ENCODE data around the gene KRT28. TPM values are rescaled to one million over a fixed set of nuclear protein-coding genes. Genes with fewer than 3 reads are reported as not detected.

Gene KRT28
- total RNA-seq, 1 donor = not detected

- no peak for DNase-seq (ENCODE audit: low read depth)
These were observed 14.0 kb upstream of the KRT28 start for GRCh38 chr17:40813804-40814203.

GRCh38 chr17:40812639-40813038, 12.9 kb upstream of the KRT28 start:
- TF ChIP-seq CTCF (IDR thresholded peaks at IDR 0.05; ENCODE audit: insufficient read depth, low read depth, low read length) = no peak
- DNase-seq (ENCODE audit: low read depth) = no peak
- no peak overlapping the region for H3K4me3 ChIP-seq (ENCODE audit: low read depth, low read length)

More at GRCh38 chr17:40813804-40814203, 14.0 kb upstream of the KRT28 start:
- H3K4me3 ChIP-seq (ENCODE audit: low read depth, low read length) = no peak overlapping the region
- TF ChIP-seq CTCF (IDR thresholded peaks at IDR 0.05; ENCODE audit: insufficient read depth, low read depth, low read length) = no peak

GRCh38 chr17:40810494-40810893, 10.7 kb upstream of the KRT28 start:
- H3K4me3 ChIP-seq (ENCODE audit: low read depth, low read length) = no peak overlapping the region
- no peak for TF ChIP-seq CTCF (IDR thresholded peaks at IDR 0.05; ENCODE audit: insufficient read depth, low read depth, low read length)
- no peak for DNase-seq (ENCODE audit: low read depth)

DNA sequence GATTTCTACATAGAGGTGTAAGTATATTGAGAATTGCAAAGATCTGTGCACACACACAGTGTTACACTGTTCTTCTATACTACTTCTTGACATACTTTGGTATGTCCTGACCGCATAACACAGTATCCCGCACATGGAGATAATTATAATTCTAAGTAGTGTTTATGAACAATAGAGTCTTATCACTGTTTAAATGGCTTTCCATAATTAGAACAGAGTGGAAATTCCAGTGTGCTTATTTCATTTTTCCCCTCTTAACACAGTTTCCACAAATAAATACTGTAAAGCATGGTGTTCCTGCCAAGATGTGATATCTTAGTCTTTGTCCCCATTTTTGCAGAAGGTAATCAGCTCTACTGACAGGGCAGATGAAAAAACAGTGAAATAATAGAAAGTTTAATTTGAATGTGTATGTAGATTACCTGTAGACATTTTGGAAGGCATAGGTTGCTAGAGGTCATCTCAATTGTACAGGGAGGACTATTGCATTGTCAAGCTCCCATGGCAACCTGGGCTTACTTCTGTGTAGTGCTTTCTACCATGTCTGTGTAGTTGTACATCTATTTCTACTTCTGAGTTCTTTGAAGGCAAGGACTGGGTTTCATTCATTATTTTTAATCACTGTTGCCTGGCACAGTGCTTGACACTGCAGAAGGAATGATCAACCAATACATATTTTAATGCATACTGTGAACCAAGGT, 10.1 kb upstream of the KRT28 start:
- H3K4me3 ChIP-seq (ENCODE audit: low read depth, low read length) = no peak overlapping the region
- no peak for TF ChIP-seq CTCF (IDR thresholded peaks at IDR 0.05; ENCODE audit: insufficient read depth, low read depth, low read length)
- DNase-seq (ENCODE audit: low read depth) = no peak

DNA sequence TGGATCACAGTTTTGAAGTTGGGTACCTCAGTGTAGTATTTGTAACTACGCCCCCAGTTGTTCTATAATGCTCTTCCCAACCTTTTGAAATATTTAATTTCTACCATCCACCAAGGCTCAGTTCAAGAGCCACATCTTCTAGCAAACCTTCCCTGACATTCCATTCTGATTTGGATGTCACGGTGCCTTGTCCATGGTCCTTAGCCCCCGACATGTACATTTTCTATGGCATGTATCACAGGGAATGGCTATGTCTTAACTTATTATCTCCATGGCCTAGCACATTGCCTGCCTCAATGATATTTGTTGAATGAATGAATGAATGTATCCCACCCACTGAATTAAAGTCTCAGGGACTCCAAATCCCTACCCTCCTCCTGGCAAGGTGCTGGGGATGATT, 6.4 kb upstream of the KRT28 start:
- no peak for TF ChIP-seq CTCF (IDR thresholded peaks at IDR 0.05; ENCODE audit: insufficient read depth, low read depth, low read length)
- no peak for DNase-seq (ENCODE audit: low read depth)
- no peak overlapping the region for H3K4me3 ChIP-seq (ENCODE audit: low read depth, low read length)

DNA sequence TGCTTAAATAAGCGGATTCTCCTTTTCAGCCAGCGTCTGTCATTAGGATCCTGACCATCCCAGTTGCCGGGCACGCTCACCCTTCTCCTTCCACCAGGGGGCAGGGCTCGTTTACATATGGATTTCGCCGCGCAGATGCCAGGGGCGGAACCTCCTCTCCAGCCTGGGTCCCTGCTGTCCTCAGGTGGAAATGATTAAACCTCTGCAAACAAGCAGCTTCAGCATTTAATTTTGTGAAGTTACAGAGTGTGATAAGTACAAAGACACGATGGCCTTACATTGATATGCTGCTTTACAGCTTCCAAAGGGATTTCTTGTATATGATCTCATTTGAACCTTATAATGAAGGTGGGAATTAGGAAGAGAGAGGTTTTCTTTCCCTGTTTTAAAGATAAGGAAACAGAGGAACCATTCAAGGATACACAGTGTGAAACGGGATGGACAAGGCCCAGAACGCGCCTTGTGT, 3.9 kb upstream of the KRT28 start:
- DNase-seq (ENCODE audit: low read depth) = peak; percentile 68
- peak; percentile 94 for TF ChIP-seq CTCF (IDR thresholded peaks at IDR 0.05; ENCODE audit: insufficient read depth, low read depth, low read length)
- no peak overlapping the region for H3K4me3 ChIP-seq (ENCODE audit: low read depth, low read length)

DNA sequence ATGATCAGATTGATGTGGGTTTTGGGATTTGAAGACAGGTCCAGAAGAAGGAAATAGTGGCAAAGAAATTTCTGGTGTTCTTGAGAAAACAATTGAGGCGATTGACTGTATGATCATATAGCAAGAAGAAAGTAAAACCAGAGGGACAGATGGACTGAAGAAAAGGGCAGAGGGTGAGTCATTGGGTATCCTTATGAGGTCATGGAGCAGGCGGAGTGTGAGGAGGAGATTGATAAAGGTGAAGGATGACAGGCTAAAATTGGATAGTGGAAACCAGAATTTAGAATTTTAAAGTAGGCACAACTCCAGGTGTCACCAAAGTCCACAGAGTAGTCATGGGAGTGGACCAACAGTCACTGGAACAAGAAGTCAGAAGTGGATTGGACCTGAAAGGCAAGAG, 1.4 kb upstream of the KRT28 start:
- no peak for DNase-seq (ENCODE audit: low read depth)
- H3K4me3 ChIP-seq (ENCODE audit: low read depth, low read length) = no peak overlapping the region
- no peak for TF ChIP-seq CTCF (IDR thresholded peaks at IDR 0.05; ENCODE audit: insufficient read depth, low read depth, low read length)

Data from fibroblast of villous mesenchyme (primary cell).